Left lung (tissue), 10 donors: ENCODE results near the gene CPT1B. TPM values are rescaled to one million over a fixed set of nuclear protein-coding genes. Genes with fewer than 3 reads are reported as not detected.

Experiments used
- ATAC-seq: fragments of 200-7000 bp; cut with Tn5 transposase; one replicate; pipeline ENCODE4 v1.9.1; 2020; ENCODE audit warnings: moderate library complexity
- DNase-seq, 4 donors: peaks; one replicate each; pipeline ENCODE4 v3.0.0-alpha.2; 2013 to 2020
- H3K27ac ChIP-seq, 2 donors: fragments of 200-600 bp; sonication (generic) in 1 of 2; one replicate each; pipeline versions ENCODE4 v1.5.0 to v1.8.0; 2020 to 2021
- H3K27me3 ChIP-seq, 2 donors: fragments of 200-600 bp; sonication (generic) in 1 of 2; one replicate each; pipeline versions ENCODE4 v1.5.0 to v1.8.0; 2020 to 2021
- H3K36me3 ChIP-seq, 2 donors: fragments of 200-600 bp; sonication (generic) in 1 of 2; one replicate each; pipeline versions ENCODE4 v1.5.0 to v1.8.0; 2020 to 2021
- H3K4me1 ChIP-seq, 2 donors: fragments of 200-600 bp; one replicate each; pipeline ENCODE4 v1.8.0; 2021
- H3K4me3 ChIP-seq, 2 donors: fragments of 200-600 bp; sonication (generic) in 1 of 2; one replicate each; pipeline versions ENCODE4 v1.5.0 to v1.8.0; 2020 to 2021; ENCODE audit warnings: mild to moderate bottlenecking in 1 of 2
- H3K9me3 ChIP-seq, 2 donors: fragments of 200-600 bp; sonication (generic) in 1 of 2; one replicate each; pipeline versions ENCODE4 v1.5.0 to v1.8.0; 2020 to 2021
- intact Hi-C, 2 donors: fragments of 100-400 bp; cut with DNase I; formaldehyde crosslinking; loops; one replicate each; pipeline versions ENCODE4 v1.11.2 to v1.14.2; 2022
- polyA plus RNA-seq, 6 donors: library from polyadenylated mRNA; unstranded; fragments of 120-200 nt; gene quantifications; one replicate each; pipeline ENCODE4 v1.2.1, GENCODE V29; 2013; ENCODE audit not compliant: insufficient read length in 6 of 6
- total RNA-seq, 2 donors: library from RNA; stranded (reverse); fragmentation: NEBNext Ultra II Directional; extraction: Animal tissue kit (Norgen Biotek cat#: 25700); gene quantifications; one replicate each; pipeline ENCODE4 v1.2.1, GENCODE V29; 2021
- TF ChIP-seq, protein P1 (sequence below), 2 donors: fragments of 200-600 bp; sonication (generic) in 1 of 2; IDR thresholded peaks; one replicate each; pipeline versions ENCODE4 v1.5.0 to v1.8.0; 2021; ENCODE audit warnings: antibody characterized with exemption in 2 of 2
- donor health status: DM: no; HTN: yes; CAD: no.
- donor health status: DM: no; HTN: no; CAD: no.

The CPT1B gene
- total and polyA plus RNA-seq, 8 donors, result 9.8 to 20.0 (median 13.4) TPM

DNA sequence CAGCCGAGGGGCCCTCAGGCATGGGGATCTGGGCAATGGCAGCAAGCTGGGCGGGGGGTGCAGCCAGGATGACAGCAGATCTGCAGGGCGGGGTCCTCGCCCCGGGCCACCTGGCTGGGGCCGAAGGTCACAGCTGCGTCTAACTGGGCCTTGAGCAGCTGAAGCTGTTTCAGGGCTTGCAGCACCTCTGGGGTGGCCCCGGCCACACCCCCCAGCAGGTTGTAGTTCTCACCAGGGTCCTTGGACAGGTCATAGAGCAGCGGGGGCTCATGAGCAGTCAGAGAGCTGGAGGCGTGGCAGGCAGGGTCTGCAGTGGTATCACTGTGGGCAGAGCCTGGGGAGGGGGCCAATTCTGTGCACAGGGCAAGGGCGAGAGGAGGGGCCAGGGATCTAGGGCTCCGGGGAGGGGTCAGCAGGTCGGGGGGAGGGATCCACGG, 46.9 kb upstream of the CPT1B start:
- H3K4me3 ChIP-seq, result no peak overlapping the region
- H3K27me3 ChIP-seq, result no peaks in the 10 kb centered on the region
- ATAC-seq (no peak), DNase-seq (peak in 1 of 4 donors; percentile 65)
- no peak overlapping the region for H3K27ac ChIP-seq
- H3K9me3 ChIP-seq, result no peaks in the 10 kb centered on the region
- H3K4me1 ChIP-seq, result peaks cover 10 to 56% of the 10 kb centered on the region in 2 donors
- intact Hi-C loops, result no loop called here
- H3K36me3 ChIP-seq, result peaks cover 0 to 18% of the 10 kb centered on the region in 2 donors
- TF ChIP-seq, protein P1, sequence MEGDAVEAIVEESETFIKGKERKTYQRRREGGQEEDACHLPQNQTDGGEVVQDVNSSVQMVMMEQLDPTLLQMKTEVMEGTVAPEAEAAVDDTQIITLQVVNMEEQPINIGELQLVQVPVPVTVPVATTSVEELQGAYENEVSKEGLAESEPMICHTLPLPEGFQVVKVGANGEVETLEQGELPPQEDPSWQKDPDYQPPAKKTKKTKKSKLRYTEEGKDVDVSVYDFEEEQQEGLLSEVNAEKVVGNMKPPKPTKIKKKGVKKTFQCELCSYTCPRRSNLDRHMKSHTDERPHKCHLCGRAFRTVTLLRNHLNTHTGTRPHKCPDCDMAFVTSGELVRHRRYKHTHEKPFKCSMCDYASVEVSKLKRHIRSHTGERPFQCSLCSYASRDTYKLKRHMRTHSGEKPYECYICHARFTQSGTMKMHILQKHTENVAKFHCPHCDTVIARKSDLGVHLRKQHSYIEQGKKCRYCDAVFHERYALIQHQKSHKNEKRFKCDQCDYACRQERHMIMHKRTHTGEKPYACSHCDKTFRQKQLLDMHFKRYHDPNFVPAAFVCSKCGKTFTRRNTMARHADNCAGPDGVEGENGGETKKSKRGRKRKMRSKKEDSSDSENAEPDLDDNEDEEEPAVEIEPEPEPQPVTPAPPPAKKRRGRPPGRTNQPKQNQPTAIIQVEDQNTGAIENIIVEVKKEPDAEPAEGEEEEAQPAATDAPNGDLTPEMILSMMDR (IDR thresholded peaks at IDR 0.05), result no peak

DNA sequence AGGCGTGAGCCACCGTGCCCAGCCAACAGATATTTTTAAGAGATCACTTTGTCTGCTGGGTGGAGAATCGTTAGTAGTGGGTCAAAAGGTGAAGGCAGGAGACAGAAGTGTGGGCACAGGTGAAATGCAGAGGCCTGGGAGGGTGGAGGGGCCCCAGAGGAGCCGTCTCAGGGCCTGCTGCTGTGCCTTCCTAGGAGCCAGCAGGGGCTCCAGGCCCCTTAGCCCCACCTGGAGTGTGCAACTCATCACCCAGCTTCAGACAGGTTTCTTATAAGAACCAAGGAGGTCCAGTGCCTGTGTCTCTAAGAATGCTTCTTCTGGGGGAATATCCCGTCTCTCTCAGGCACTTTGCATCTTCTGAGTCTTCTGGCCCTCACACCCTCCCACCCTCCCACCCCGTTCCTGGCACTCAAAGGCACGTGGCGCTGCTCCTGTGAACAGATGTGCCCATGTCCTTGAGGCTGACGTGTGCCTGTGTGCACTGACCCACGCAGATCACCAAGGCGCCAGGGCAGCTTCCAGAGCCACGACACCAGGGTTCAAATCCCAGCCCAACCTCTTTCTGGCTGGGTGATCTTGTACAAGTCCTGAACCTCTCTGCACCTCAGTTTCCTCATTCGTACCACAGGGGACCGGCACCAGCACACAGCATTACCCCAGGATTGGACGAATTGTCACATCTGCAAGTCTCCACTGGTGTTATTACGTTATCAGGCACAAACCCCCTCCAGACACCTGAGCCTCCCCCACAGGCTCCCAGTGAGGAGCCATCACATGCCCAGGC, 46.3 kb upstream of the CPT1B start:
- ATAC-seq, result no peak
- DNase-seq, result peak in 1 of 4 donors; percentile 37
- TF ChIP-seq, protein P1 (IDR thresholded peaks at IDR 0.05), result no peak
- H3K4me3 ChIP-seq, result no peak overlapping the region
- H3K4me1 ChIP-seq, result peaks cover 10 to 62% of the 10 kb centered on the region in 2 donors
- H3K27ac ChIP-seq, result no peak overlapping the region
- intact Hi-C loops, result no loop called here
- H3K27me3 ChIP-seq, result no peaks in the 10 kb centered on the region
- H3K36me3 ChIP-seq, result peaks cover 0 to 18% of the 10 kb centered on the region in 2 donors
- no peaks in the 10 kb centered on the region for H3K9me3 ChIP-seq

DNA sequence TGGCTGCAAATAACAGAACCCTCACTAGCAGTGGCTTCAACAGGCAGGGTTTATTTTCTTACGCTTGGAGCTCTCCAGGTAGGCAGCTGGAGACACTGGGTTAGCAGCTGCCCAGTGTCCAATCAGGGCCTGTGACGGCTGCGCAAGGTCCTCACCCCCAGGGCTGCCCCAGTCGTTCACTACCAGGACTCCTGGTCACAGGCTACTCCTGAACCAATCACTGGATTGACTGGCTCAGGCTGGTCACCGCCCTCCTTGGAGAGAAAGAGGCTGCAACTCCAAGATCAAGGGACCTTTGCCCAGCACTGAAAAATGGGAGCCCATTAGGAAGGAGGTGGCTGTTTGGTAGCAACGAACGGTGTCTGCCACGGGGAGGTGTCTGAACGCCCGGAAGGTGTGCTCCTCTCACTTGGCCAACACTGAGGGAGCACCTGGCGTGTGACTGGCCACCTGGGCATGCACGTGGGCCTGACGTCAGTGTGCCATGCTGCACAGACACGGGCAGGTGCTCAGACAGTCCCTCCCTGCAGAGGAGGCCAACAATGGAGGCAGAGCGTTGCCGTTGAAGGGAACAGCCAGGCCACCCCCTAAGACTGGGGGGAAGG, 44.6 kb upstream of the CPT1B start:
- peaks cover 0 to 18% of the 10 kb centered on the region in 2 donors for H3K36me3 ChIP-seq
- H3K4me1 ChIP-seq, result peaks cover 10 to 56% of the 10 kb centered on the region in 2 donors
- TF ChIP-seq, protein P1 (IDR thresholded peaks at IDR 0.05), result peak in 1 of 2 donors; percentile 1
- DNase-seq, result peak in 1 of 4 donors; percentile 79
- no peak overlapping the region for H3K4me3 ChIP-seq
- peak overlapping the region in 1 of 2 donors; percentile 43 for H3K27ac ChIP-seq
- no peaks in the 10 kb centered on the region for H3K9me3 ChIP-seq
- intact Hi-C loops, result no loop called here
- H3K27me3 ChIP-seq, result no peaks in the 10 kb centered on the region
- peak; percentile 13 for ATAC-seq

DNA sequence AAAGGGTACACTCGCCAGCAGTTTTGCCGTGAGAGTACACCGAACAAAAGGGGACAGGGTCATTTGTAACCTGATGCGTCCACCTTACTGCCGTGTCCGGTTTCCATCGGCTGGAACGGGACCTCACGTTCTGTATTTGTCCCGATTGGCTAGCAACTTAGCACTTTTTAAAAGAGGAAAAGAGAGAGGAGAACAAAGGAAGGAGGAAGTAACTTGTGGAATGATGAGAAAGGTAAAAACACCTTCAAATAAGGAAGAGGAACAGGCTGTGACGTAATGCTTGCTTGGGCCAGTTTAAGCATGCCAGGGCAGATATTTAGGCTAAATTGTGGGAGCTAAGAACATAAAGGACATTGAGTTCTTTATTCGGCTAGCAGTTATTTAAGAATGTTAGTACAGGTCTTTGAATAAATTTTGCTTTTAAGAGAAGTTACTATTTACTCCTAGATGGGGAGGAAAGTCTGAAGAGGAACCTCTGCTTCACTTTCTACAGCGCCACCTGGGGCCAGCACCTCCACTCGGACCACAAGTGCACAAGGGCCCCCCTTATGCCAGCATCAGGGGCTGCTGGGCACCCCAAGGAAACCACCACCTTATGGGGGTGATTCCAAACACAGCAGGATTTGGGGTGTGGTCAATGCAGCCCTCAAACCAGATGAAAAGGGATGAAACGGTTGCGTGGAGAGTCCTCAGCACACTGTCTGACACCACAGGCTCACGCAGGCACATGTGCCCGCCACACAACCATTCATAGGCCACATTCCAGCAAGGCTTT, 43.9 kb upstream of the CPT1B start:
- peak; percentile 13 for ATAC-seq
- no peak overlapping the region for H3K4me3 ChIP-seq
- intact Hi-C loops, result no loop called here

More for the DNA sequence above, 43.9 kb upstream of the CPT1B start:
- H3K36me3 ChIP-seq, result peaks cover 0 to 18% of the 10 kb centered on the region in 2 donors
- H3K4me1 ChIP-seq, result peaks cover 10 to 51% of the 10 kb centered on the region in 2 donors
- DNase-seq, result peak in 1 of 4 donors; percentile 66
- TF ChIP-seq, protein P1 (IDR thresholded peaks at IDR 0.05), result peak in 1 of 2 donors; percentile 18
- H3K27me3 ChIP-seq, result no peaks in the 10 kb centered on the region
- H3K27ac ChIP-seq, result peak overlapping the region; percentile 33 to 43
- no peaks in the 10 kb centered on the region for H3K9me3 ChIP-seq
